K562 (cell line): ENCODE results near the gene DIPK1A. TPM values are rescaled to one million over a fixed set of nuclear protein-coding genes. Genes with fewer than 3 reads are reported as not detected.
A peak's percentile ranks its signal among the peaks of the same experiment; 100 is the strongest.

Experiments used
- FOXK1 ChIP-seq: sonication (generic); formaldehyde crosslinking; IDR thresholded peaks from 2 replicates; pipeline ENCODE4 v1.8.0; 2022; ENCODE audit warnings: missing genetic modification reagents, mild to moderate bottlenecking, borderline replicate concordance
- HDAC2 ChIP-seq: fragments of 450-650 bp; IDR thresholded peaks from 2 replicates; pipeline ENCODE4 v1.6.1; 2016; ENCODE audit warnings: mild to moderate bottlenecking
- RBM14 ChIP-seq: fragments of 200-400 bp; formaldehyde crosslinking; IDR thresholded peaks from 2 replicates; pipeline ENCODE4 v1.6.1; 2018; ENCODE audit warnings: low read depth, mild to moderate bottlenecking, low read length, moderate library complexity, borderline replicate concordance; ENCODE audit not compliant: insufficient read depth
- SMAD2 ChIP-seq: fragments of 150-350 bp; IDR thresholded peaks from 2 replicates; pipeline ENCODE4 v1.6.1; 2014; ENCODE audit warnings: low read depth, mild to moderate bottlenecking, low read length
- TCF7L2 ChIP-seq: fragments of 150-350 bp; IDR thresholded peaks from 2 replicates; pipeline ENCODE4 v1.6.1; 2016; ENCODE audit warnings: low read depth, mild to moderate bottlenecking, low read length, moderate library complexity
- ZNF583 ChIP-seq: fragments of 250-450 bp; sonication (Bioruptor Pico); IDR thresholded peaks from 2 replicates; pipeline ENCODE4 v1.4.0; 2020
- polyA plus RNA-seq, 8 experiments: library from polyadenylated mRNA; depleted of rRNA in 4 of 8; stranded (reverse) in 5 of 8; unstranded in 3 of 8; fragments of >200 nt; fragmentation: Nextera tagmentation in 2 of 8; fragmentation: Illumina TruSeq in 1 of 8; extraction: Ambion mirVana in 2 of 8; extraction: Trizol in 1 of 8; gene quantifications; 2 replicates each; pipeline versions ENCODE4 v1.2.1 to v1.2.3, GENCODE V29; 2011 to 2014; ENCODE audit warnings: inconsistent platforms in 1 of 8, missing spikeins in 1 of 8
- total RNA-seq, 7 experiments: library from RNA; depleted of rRNA in 6 of 7; stranded (reverse); fragments of >200 nt in 6 of 7; fragmentation: Illumina TruSeq in 2 of 7; extraction: Trizol in 2 of 7; gene quantifications; 2 replicates each; pipeline versions ENCODE4 v1.2.1 to v1.2.3, GENCODE V29; 2011 to 2021; ENCODE audit warnings: low replicate concordance in 1 of 7
- TF ChIP-seq, protein P1 (sequence below): fragments of 450-650 bp; IDR thresholded peaks from 2 replicates; pipeline ENCODE4 v1.6.1; 2017; ENCODE audit warnings: antibody characterized with exemption, mild to moderate bottlenecking
- TF ChIP-seq, protein P2 (sequence below): fragments of 250-450 bp; sonication (Bioruptor Pico); IDR thresholded peaks from 2 replicates; pipeline ENCODE4 v1.8.0; 2022; ENCODE audit warnings: inconsistent platforms, mild to moderate bottlenecking, moderate library complexity, borderline replicate concordance
- TF ChIP-seq, protein P3 (sequence below): fragments of 250-450 bp; sonication (Bioruptor Pico); IDR thresholded peaks from 2 replicates; pipeline ENCODE4 v1.5.0; 2021; ENCODE audit warnings: mild to moderate bottlenecking, moderate library complexity
- TF ChIP-seq, protein P4 (sequence below): sonication (generic); formaldehyde crosslinking; IDR thresholded peaks from 2 replicates; pipeline ENCODE4 v1.8.0; 2022; ENCODE audit warnings: mild to moderate bottlenecking, missing genetic modification reagents
- TF ChIP-seq, protein P5 (sequence below): fragments of 250-450 bp; sonication (Bioruptor Pico); IDR thresholded peaks from 2 replicates; pipeline ENCODE4 v1.4.0; 2020; ENCODE audit warnings: mild to moderate bottlenecking, moderate library complexity, borderline replicate concordance
- TF ChIP-seq, protein P6 (sequence below): IDR thresholded peaks from 2 replicates; pipeline ENCODE4 v1.6.1; 2016; ENCODE audit warnings: missing genetic modification characterization, missing compliant biosample characterization

DIPK1A gene
- total and polyA plus RNA-seq, 9 of the 15 experiments (the other 6 are each of a cell fraction or from before 2014, with no cell fraction given), result 0.54 to 2.5 (median 1.3) TPM

DNA sequence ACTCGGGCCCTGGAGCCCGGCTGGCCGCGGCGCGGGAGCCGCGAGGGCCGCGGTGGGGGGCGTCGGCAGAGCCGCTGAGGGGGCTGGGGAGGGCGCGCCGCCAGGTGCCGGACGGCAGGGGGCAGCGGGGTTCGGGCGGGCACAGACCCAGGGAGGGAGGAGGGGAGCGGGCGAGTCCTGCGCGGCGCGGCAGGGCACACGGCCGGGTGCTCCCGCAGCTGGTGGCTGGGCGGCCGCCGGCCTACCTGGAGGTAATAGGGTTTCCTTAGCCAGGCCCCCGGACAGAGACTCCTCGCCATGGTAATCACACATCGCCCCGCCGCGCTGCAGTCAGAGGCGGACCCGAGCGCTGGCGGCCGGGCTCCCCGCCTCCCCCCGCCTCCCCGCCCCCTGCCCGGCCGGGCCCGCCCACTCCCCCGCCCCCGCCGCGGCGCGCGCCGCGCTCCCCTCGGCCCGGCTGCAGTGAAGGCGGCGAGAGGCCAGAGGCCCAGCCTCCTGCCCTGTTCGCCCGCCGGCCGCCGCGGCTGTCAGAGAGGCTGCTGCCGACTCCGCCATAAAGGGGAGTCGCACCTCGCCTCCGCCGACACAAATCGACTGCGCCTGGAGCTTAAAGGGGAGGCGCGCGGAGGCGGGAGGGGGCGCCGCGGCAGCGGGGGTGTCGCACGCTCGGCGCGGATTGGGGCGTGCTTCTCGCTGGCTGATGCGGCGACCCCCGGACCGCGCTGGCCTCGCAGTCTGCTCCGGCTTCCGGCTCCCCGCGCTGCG is at the start of gene DIPK1A (continued):
- TF ChIP-seq, protein P1, sequence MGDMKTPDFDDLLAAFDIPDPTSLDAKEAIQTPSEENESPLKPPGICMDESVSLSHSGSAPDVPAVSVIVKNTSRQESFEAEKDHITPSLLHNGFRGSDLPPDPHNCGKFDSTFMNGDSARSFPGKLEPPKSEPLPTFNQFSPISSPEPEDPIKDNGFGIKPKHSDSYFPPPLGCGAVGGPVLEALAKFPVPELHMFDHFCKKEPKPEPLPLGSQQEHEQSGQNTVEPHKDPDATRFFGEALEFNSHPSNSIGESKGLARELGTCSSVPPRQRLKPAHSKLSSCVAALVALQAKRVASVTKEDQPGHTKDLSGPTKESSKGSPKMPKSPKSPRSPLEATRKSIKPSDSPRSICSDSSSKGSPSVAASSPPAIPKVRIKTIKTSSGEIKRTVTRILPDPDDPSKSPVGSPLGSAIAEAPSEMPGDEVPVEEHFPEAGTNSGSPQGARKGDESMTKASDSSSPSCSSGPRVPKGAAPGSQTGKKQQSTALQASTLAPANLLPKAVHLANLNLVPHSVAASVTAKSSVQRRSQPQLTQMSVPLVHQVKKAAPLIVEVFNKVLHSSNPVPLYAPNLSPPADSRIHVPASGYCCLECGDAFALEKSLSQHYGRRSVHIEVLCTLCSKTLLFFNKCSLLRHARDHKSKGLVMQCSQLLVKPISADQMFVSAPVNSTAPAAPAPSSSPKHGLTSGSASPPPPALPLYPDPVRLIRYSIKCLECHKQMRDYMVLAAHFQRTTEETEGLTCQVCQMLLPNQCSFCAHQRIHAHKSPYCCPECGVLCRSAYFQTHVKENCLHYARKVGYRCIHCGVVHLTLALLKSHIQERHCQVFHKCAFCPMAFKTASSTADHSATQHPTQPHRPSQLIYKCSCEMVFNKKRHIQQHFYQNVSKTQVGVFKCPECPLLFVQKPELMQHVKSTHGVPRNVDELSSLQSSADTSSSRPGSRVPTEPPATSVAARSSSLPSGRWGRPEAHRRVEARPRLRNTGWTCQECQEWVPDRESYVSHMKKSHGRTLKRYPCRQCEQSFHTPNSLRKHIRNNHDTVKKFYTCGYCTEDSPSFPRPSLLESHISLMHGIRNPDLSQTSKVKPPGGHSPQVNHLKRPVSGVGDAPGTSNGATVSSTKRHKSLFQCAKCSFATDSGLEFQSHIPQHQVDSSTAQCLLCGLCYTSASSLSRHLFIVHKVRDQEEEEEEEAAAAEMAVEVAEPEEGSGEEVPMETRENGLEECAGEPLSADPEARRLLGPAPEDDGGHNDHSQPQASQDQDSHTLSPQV, result no peak
- TF ChIP-seq ZNF583 (CRISPR knock-in tag), result no peak
- TF ChIP-seq, protein P2, sequence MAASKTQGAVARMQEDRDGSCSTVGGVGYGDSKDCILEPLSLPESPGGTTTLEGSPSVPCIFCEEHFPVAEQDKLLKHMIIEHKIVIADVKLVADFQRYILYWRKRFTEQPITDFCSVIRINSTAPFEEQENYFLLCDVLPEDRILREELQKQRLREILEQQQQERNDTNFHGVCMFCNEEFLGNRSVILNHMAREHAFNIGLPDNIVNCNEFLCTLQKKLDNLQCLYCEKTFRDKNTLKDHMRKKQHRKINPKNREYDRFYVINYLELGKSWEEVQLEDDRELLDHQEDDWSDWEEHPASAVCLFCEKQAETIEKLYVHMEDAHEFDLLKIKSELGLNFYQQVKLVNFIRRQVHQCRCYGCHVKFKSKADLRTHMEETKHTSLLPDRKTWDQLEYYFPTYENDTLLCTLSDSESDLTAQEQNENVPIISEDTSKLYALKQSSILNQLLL (CRISPR knock-in tag), result no peak
- no peak for TF ChIP-seq FOXK1
- no peak for TF ChIP-seq SMAD2
- TF ChIP-seq, protein P3, sequence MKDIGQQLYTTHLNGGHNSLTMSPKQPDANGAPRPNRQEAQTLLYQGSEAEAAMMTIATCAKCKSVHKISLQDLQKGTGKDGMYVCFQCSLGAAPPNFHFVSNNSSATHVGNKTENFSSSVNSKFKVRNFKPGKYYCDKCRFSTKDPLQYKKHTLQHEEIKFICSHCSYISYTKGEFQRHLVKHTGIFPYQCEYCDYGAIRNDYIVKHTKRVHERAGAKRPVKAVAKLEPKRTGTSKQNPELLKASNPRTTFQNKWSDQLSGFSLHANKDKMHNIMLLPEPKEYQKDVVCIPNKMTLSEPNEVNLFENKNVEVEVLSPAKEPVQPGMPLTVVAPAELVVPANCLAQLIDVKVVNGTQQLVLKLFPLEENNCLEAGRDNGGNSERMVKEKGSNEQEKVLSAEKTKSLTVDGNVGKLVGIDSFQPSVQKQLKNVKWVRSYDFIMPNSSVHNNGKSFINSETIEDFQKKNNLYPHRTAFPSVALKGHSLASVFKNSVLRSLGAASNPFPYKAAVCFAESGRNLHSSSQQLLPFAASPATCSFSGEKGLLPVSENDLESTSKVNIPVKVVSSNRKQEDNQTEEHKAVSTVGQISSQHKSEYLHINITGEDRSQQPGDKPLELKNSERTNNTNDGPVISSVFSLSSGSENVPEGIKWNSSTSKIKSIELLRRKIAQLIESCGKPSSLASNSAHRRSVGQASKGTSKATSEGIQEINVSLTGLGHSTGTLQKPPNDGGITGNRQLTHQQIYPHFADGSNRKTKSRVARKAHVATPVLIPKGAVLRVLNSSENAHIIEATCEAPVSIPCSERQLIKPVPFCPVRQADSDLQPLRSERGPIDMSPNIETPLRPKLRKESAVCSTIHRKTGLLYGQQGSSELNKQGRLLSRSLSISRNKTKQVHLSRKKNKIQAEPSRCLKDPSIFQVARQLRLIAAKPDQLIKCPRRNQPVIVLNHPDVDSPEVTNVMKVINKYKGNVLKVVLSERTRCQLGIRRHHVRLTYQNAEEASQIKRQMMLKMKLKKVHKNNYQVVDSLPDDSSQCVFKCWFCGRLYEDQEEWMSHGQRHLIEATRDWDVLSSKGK (CRISPR knock-in tag), result no peak
- no peak for TF ChIP-seq HDAC2
- TF ChIP-seq, protein P4, sequence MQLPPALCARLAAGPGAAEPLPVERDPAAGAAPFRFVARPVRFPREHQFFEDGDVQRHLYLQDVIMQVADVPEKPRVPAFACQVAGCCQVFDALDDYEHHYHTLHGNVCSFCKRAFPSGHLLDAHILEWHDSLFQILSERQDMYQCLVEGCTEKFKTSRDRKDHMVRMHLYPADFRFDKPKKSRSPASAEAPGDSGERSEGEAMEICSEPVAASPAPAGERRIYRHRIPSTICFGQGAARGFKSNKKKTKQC (CRISPR knock-in tag), result peak; percentile 59; the same call in 1 of the 2 replicates
- no peak for TF ChIP-seq RBM14
- TF ChIP-seq, protein P5, sequence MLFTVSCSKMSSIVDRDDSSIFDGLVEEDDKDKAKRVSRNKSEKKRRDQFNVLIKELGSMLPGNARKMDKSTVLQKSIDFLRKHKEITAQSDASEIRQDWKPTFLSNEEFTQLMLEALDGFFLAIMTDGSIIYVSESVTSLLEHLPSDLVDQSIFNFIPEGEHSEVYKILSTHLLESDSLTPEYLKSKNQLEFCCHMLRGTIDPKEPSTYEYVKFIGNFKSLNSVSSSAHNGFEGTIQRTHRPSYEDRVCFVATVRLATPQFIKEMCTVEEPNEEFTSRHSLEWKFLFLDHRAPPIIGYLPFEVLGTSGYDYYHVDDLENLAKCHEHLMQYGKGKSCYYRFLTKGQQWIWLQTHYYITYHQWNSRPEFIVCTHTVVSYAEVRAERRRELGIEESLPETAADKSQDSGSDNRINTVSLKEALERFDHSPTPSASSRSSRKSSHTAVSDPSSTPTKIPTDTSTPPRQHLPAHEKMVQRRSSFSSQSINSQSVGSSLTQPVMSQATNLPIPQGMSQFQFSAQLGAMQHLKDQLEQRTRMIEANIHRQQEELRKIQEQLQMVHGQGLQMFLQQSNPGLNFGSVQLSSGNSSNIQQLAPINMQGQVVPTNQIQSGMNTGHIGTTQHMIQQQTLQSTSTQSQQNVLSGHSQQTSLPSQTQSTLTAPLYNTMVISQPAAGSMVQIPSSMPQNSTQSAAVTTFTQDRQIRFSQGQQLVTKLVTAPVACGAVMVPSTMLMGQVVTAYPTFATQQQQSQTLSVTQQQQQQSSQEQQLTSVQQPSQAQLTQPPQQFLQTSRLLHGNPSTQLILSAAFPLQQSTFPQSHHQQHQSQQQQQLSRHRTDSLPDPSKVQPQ (CRISPR knock-in tag), result no peak
- TF ChIP-seq, protein P6, sequence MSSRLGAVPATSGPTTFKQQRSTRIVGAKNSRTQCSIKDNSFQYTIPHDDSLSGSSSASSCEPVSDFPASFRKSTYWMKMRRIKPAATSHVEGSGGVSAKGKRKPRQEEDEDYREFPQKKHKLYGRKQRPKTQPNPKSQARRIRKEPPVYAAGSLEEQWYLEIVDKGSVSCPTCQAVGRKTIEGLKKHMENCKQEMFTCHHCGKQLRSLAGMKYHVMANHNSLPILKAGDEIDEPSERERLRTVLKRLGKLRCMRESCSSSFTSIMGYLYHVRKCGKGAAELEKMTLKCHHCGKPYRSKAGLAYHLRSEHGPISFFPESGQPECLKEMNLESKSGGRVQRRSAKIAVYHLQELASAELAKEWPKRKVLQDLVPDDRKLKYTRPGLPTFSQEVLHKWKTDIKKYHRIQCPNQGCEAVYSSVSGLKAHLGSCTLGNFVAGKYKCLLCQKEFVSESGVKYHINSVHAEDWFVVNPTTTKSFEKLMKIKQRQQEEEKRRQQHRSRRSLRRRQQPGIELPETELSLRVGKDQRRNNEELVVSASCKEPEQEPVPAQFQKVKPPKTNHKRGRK, result no peak
- TF ChIP-seq TCF7L2, result no peak
